GM12872 (cell line): ENCODE measurements around the gene MRM2.

Source experiments
- TF ChIP-seq, protein P1 (sequence below): IDR thresholded peaks from 3 replicates; pipeline ENCODE4 v1.5.1; 2011; ENCODE audit warnings: low read depth, mild to moderate bottlenecking, low read length, moderate library complexity; ENCODE audit not compliant: insufficient read depth

Gene MRM2

DNA sequence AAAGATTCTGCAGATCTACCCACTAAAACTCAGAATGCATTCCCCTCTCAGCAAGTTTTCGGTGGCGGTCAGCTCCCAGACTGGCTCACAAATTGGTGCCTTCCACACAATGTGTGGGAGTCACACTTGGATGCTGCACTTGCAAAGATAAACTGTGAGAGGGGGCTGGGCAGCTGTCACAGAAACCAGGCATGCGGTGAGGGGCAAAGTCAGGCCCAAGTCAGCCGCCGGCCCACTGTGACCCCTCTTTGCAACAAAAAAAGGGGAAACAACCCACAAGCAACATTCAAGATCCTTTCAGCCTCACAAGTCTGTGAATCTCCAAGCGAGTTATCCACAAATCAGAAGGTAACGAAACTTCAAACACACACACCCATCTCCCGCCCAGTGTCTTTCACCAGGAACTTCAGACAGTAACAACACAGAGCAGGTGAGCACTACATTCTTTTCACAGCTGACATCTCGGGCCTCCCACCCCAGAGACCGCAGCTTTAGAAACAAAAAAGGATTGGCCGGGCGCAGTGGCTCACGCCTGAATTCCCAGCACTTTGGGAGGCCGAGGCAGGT lies 40.3 kb upstream of the MRM2 start:
- TF ChIP-seq, protein P1, sequence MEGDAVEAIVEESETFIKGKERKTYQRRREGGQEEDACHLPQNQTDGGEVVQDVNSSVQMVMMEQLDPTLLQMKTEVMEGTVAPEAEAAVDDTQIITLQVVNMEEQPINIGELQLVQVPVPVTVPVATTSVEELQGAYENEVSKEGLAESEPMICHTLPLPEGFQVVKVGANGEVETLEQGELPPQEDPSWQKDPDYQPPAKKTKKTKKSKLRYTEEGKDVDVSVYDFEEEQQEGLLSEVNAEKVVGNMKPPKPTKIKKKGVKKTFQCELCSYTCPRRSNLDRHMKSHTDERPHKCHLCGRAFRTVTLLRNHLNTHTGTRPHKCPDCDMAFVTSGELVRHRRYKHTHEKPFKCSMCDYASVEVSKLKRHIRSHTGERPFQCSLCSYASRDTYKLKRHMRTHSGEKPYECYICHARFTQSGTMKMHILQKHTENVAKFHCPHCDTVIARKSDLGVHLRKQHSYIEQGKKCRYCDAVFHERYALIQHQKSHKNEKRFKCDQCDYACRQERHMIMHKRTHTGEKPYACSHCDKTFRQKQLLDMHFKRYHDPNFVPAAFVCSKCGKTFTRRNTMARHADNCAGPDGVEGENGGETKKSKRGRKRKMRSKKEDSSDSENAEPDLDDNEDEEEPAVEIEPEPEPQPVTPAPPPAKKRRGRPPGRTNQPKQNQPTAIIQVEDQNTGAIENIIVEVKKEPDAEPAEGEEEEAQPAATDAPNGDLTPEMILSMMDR: no peak

DNA sequence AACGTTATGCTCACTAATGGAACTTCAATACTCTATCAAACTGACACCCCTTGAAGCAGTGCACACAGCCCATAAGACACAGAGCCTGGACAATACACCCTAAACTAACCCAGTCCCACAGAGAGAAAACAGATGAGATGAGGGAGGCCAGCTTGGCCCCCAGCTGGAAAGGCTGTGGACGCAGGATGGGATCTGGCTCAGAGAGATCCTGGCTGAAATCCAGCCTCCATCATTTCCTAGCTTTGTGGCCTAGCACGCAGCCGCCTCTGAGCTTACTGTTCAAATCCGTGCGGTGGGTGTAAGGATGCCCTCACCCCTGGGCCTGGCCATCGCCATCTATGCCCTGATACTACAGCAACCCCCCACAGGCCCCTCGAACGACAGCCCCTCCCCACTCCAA lies 39.5 kb upstream of the MRM2 start:
- TF ChIP-seq, protein P1: no peak

DNA sequence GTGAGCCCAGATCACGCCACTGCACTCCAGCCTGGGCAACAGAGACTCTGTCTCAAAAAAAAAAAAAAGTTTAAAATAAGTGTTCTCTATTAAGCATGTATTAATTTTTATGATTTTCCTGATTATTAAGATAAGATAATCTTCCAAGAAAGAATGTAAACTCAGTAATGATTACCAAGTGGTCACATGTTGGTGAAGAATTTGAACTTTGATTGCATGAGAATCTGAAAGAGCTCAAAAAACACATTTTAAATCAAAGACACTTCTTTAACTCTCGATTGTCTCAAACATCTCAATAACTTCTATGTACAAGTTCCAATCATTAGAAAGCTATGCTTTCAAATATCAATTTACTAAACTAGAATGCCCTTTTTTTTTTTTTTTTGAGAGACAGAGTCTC lies 38.4 kb upstream of the MRM2 start:
- TF ChIP-seq, protein P1: no peak

DNA sequence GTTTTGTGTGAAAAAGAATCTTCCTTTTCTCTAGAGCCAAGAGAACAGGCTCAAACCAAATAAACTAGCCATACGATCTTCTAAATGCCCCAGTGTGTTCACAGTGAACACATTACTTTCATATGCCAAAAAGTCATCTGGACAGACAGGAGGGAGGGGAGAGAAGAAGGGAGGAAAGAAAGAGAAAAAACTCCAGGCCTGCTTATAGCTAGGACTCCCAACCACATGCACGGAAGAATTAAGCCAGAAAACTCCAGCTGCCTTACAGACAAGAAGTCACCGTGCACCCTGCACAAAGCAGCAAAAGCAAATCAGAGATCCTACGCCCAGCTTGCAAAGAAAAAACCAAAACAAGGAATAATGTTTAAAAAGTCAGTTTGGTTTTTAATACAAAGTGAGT lies 37.9 kb upstream of the MRM2 start:
- TF ChIP-seq, protein P1: no peak

DNA sequence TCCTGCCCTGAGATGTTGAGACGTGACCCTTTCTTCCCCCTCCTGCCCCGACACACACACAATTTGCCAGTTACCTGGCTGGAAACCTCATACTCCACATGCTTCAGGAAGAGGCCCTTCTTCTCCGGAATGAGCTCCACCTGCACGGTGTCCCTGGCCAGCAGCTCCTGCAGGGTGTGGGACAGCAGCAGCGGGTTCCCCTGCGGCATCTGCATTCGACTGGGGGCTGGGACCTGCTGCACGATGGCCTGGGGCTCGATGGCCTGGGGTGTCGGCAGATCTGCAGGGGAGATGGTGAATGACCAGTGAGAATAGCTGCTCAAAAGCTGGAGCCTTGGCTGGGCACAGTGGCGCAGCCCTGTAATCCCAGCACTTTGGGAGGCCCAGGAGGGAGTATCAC lies 36.0 kb upstream of the MRM2 start:
- TF ChIP-seq, protein P1: no peak

DNA sequence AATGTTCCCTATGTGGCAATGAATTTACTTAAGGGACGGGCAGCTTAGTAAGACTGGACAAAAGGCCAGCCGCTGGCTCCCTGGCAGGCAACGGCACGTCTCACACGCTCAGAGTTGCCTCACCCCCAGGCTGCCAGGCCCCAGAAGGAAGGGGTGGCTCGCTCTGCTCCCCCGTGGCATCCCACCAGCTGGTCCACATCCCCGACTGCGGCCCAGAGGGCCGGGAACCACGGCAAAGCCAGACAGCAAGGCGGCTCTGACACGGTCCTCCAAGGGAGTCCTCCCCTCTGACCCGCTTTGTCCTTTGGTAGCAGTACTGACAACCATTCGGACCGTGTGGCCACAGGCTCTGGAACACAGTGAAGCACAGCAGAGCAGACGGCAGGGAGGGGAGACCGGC lies 34.1 kb upstream of the MRM2 start:
- TF ChIP-seq, protein P1: no peak

DNA sequence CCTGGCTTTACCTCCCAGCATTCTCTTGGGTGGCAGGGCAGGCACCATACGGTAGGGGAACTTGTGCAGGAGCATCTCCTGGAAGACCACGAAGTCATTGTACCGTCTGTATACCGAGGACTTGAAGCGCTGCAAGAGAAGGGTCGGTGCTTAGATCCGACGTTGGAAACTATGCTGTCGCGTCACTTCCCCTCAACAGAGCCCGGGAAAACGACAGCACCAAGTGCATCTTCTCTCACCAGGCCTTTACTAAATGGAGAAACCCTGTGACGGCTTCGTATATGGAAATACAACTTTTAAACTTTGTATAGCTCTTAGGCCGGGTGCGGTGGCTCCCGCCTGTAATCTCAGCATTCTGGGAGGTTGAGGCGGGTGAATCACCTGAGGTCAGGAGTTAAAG lies 33.1 kb upstream of the MRM2 start:
- TF ChIP-seq, protein P1: no peak
